ENCODE results near the gene DCK.
"Not testable (repeated sequence)": the region's sequence is repeated elsewhere in the genome, so short reads cannot be mapped to it uniquely, and the experiment has no call there.

The DCK gene

GRCh38 chr4:70993181-70994068 is at the start of gene DCK:
TSS of gene DCK (plus strand) at chr4:70993649. CDS start at chr4:70993836, 187 bp downstream.
- peak; percentile 86 for DNase-seq

GRCh38 chr4:70945046-70945445 is 48.4 kb upstream of the DCK start:
- no peak for DNase-seq

- DNase-seq, result no peak
These were observed 47.9 kb upstream of the DCK start for GRCh38 chr4:70945452-70946055.

- no peak for DNase-seq
These were observed 46.5 kb upstream of the DCK start for GRCh38 chr4:70946939-70947338.

GRCh38 chr4:70948665-70949260 is 44.7 kb upstream of the DCK start:
- no peak for DNase-seq

GRCh38 chr4:70954032-70954431 is 39.4 kb upstream of the DCK start:
- DNase-seq, result no peak

- no peak for DNase-seq
These were observed 36.8 kb upstream of the DCK start for GRCh38 chr4:70956549-70957210.

- DNase-seq, result no peak
These were observed 34.8 kb upstream of the DCK start for GRCh38 chr4:70958681-70959080.

- DNase-seq, result no peak
These were observed 24.4 kb upstream of the DCK start for GRCh38 chr4:70969076-70969475.

- DNase-seq, result no peak
These were observed 17.2 kb upstream of the DCK start for GRCh38 chr4:70976252-70976651.

GRCh38 chr4:70979445-70980008 is 13.9 kb upstream of the DCK start:
- DNase-seq, result no peak

GRCh38 chr4:70980196-70980595 is 13.3 kb upstream of the DCK start:
- no peak for DNase-seq

GRCh38 chr4:70984106-70984505 is 9.3 kb upstream of the DCK start:
- DNase-seq, result no peak

- DNase-seq, result no peak
These were observed 8.9 kb upstream of the DCK start for GRCh38 chr4:70984589-70984988.

GRCh38 chr4:70991596-70991995 is 1.9 kb upstream of the DCK start:
- DNase-seq, result no peak

- DNase-seq, result no peak
These were observed 1.0 kb upstream of the DCK start for GRCh38 chr4:70992391-70992881.

GRCh38 chr4:70994069-70994366 is 569 bp downstream of the DCK start:
- DNase-seq, result no peak

- DNase-seq, result no peak
These were observed 1.1 kb downstream of the DCK start for GRCh38 chr4:70994387-70995099.

- DNase-seq, result peak; percentile 38
These were observed 2.5 kb downstream of the DCK start for GRCh38 chr4:70996018-70996360.

- no peak for DNase-seq
These were observed 3.6 kb downstream of the DCK start for GRCh38 chr4:70997036-70997435.

GRCh38 chr4:70997546-70997945 is 4.1 kb downstream of the DCK start:
- no peak for DNase-seq

GRCh38 chr4:70999639-71000038 is 6.2 kb downstream of the DCK start:
- not testable (repeated sequence) for DNase-seq

GRCh38 chr4:71001363-71001762 is 7.9 kb downstream of the DCK start:
- not testable (repeated sequence) for DNase-seq

Data from stimulated activated CD4-positive, alpha-beta T cell treated with anti-CD3 and anti-CD28 coated beads, Interleukin-4, amount 100 ng/mL, for 1 hour (primary cell).